Fibroblast of villous mesenchyme (primary cell): Measurements from ENCODE around the gene LBH. TPM values are rescaled to one million over a fixed set of nuclear protein-coding genes. Genes with fewer than 3 reads are reported as not detected.

Experiments
- DNase-seq: peaks from one replicate; pipeline ENCODE4 v3.0.0-alpha.2; 2010; ENCODE audit warnings: low read depth
- H3K4me3 ChIP-seq: 2 replicates; pipeline ENCODE4 v1.5.1; 2011; ENCODE audit warnings: low read depth, mild to moderate bottlenecking, low read length
- total RNA-seq: library from RNA; depleted of rRNA; stranded (reverse); fragments of >200 nt; gene quantifications from 2 replicates; pipeline ENCODE4 v1.2.3, GENCODE V29; 2012
- TF ChIP-seq, protein P1 (sequence below): IDR thresholded peaks from 2 replicates; pipeline ENCODE4 v1.5.1; 2012; ENCODE audit warnings: low read depth, mild to moderate bottlenecking, low read length; ENCODE audit not compliant: insufficient read depth

LBH gene
- total RNA-seq, 1 donor, result 803 TPM

DNA sequence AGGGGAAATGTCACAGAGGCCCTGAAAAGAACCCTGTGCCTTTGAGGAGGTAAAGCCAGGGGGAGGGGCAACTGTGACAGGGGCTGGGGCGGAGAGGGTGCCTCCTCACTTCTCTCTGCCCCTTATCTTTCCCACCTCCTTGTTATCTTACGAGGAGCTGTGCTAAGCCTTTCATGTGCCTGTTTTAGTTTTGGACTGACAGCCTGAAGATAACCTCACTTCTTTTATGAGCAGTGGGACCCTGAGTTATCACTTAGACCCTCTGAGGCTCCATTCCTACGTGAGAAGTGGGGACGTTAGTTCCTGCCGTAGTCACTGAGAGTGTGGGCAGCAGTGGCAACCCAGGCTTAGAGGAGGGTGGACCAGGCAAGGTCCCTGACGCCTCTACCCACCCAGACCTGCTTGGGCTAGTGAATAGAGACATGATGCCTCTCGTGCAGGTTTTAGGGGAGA is 39.5 kb upstream of the LBH start:
- no peak for DNase-seq
- no peak overlapping the region for H3K4me3 ChIP-seq
- TF ChIP-seq, protein P1, sequence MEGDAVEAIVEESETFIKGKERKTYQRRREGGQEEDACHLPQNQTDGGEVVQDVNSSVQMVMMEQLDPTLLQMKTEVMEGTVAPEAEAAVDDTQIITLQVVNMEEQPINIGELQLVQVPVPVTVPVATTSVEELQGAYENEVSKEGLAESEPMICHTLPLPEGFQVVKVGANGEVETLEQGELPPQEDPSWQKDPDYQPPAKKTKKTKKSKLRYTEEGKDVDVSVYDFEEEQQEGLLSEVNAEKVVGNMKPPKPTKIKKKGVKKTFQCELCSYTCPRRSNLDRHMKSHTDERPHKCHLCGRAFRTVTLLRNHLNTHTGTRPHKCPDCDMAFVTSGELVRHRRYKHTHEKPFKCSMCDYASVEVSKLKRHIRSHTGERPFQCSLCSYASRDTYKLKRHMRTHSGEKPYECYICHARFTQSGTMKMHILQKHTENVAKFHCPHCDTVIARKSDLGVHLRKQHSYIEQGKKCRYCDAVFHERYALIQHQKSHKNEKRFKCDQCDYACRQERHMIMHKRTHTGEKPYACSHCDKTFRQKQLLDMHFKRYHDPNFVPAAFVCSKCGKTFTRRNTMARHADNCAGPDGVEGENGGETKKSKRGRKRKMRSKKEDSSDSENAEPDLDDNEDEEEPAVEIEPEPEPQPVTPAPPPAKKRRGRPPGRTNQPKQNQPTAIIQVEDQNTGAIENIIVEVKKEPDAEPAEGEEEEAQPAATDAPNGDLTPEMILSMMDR, result no peak

DNA sequence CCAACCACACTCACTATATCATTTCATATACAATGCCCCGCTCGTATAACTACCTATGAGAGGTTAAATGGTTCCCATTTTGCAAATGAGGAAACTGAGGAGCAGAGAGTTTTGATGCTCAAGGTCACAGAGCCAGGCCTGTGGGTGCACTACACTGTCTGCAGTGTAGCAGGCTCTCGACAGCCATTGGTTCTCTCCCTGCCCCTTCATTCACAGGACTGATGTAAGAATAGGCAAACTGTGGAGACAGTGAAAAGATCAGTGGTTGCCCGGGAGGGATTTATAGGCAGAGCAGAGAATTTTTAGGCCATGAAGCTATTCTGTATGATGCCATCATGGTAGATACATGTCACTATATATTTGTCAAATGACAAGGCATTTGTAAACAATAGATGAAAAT is 39.0 kb upstream of the LBH start:
- no peak overlapping the region for H3K4me3 ChIP-seq
- no peak for DNase-seq
- TF ChIP-seq, protein P1, result no peak

DNA sequence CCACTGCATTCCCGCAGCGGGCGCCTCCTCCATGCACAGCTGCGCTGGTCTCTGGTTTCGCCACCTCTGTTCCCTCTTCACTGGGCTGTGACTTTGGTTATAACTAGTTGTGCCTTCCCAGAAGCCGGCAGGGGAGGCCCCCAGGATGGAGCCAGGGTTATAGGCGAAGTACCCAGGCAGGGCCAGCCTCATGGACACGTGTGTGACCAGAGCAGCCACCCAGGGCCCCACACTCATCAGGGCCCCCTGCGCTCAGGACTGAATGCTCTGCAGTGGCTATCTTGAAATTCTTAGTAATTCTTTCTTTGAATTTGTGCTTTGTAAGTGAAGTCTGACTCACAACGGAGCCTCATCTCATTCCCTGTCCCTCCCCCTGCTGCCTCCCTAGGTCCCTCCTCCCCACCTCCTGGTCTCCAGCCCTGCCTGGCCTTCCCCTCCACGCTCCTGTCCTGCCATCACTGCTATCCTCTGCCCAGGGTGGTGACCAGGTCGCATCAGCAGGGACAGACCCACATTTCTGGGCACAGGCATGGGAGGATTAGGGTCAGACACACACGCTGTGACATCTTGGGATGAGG is 38.1 kb upstream of the LBH start:
- TF ChIP-seq, protein P1, result no peak
- no peak overlapping the region for H3K4me3 ChIP-seq
- DNase-seq, result no peak

DNA sequence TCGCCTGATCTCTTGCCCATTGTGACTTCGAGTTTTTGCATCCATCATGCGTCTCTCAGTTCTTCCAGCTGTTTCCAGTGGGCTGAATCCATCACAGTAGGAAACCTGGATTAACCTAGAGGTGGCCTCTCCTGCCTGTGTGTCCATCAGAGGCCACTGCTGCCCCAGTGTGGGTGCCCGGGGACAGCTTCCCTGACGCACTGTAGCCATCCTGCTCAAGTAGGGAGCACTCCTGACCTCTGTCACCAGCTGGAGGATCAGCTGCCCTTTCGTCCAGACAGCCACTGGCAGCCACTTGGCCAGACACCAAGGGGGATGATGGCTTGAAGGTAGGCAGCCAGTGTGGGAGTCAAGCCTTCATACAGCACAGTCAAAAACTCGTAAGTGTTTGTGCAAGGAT is 36.9 kb upstream of the LBH start:
- no peak overlapping the region for H3K4me3 ChIP-seq
- DNase-seq, result no peak
- TF ChIP-seq, protein P1, result no peak

DNA sequence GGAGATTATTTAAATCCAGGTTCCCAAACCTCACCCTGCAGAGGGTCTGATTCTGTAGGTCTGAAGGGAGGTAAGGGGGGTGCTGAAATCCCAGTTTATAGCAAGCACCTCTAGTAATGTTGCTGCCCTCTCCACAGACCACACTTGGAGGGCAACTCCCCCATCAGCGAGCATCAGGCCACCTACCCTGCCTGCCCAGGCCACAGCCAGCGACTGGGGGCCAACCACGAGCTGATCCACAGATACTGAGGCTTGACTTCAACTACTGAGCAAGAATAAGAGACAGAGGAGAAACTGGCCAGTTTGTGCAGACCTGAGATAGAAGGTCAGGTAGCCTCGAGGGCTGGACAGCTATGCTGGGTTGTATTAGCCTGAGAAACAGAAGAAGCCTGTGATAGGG is 36.3 kb upstream of the LBH start:
- DNase-seq, result no peak
- no peak overlapping the region for H3K4me3 ChIP-seq
- TF ChIP-seq, protein P1, result no peak

DNA sequence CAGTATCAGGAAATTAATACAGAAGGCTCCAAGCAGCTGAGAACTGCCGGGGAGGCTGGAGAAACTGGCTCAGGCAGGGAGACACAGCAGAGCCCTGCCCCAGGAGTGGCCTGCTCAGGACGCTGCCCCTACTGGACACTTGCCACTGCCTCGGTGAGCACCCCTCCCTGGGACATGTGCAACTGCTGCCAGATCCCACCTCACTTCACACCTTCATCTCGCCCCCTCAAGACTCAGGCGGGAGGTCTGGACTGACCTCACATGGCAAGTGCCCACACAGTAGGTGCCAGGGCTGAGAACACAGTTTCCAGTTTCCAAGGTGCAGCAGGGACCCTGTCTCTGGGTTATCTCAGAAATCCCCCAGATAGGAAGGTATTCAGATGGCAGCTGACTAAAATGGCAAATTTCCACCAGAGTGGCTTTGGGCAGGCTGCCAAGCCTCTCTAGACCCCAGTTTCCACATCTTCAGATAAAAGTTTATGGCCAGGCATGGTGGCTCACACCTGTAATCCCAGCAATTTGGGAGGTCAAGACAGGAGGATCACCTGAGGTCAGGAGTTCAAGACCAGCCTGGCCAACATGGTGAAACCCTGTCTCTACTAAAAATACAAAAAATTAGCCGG is 33.7 kb upstream of the LBH start:
- TF ChIP-seq, protein P1, result no peak
- no peak overlapping the region for H3K4me3 ChIP-seq
- no peak for DNase-seq

DNA sequence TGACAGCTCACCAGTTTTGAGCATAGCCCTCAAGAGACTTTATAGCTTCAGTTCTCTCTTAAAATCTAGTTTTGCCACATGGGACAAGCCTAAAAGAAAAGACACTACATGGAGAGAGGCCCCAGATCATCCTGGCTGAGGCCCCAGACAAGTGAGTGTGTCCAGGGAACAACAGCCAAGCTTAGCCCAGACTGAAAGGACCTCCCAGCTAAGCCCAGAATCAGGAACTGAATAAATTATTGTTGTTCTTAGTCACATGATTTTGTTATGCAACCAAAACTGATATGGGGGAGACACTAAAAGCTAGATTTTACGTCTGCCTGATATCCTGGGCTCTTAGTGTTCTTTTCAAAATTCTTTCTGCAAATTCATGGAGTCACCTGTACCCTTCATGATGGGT is 29.3 kb upstream of the LBH start:
- H3K4me3 ChIP-seq, result no peak overlapping the region
- TF ChIP-seq, protein P1, result no peak
- no peak for DNase-seq
